HL-60 (cell line): Measurements from ENCODE around the gene PTPRO.

Experiments used
- CTCF ChIP-seq: IDR thresholded peaks from one replicate; pipeline ENCODE4 v1.5.1; 2011; ENCODE audit warnings: low read length, control low read depth, inconsistent platforms; ENCODE audit not compliant: insufficient read depth
- GABPA ChIP-seq: IDR thresholded peaks from 2 replicates; pipeline ENCODE4 v1.6.1; 2012; ENCODE audit warnings: low read depth
- POLR2AphosphoS5 ChIP-seq: IDR thresholded peaks from 2 replicates; pipeline ENCODE4 v1.6.1; 2012; ENCODE audit warnings: low read depth
- SPI1 ChIP-seq: IDR thresholded peaks from 2 replicates; pipeline ENCODE4 v1.6.1; 2012; ENCODE audit warnings: low read depth, mild to moderate bottlenecking, borderline replicate concordance

GRCh38 chr12:15541996-15542631 is 219.8 kb downstream of the PTPRO start:
- no peak for TF ChIP-seq CTCF
- no peak for TF ChIP-seq POLR2AphosphoS5
- no peak for TF ChIP-seq SPI1
- no peak for TF ChIP-seq GABPA
